GM18498 (cell line): ENCODE measurements around the gene RAD1.

Source experiments
- ATAC-seq: cut with Tn5 transposase; IDR thresholded peaks from one replicate; pipeline ENCODE4 v1.9.1; 2021; ENCODE audit warnings: mild to moderate bottlenecking, moderate library complexity; ENCODE audit not compliant: unreplicated experiment

The RAD1 gene

GRCh38 chr5:34918025-34918424 lies 2.7 kb upstream of the RAD1 start:
- no peak for ATAC-seq

- no peak for ATAC-seq
Observed at GRCh38 chr5:34916518-34916917, 1.2 kb upstream of the RAD1 start.

- ATAC-seq = peak; percentile 23
Observed at GRCh38 chr5:34915856-34916192, 520 bp upstream of the RAD1 start.

DNA sequence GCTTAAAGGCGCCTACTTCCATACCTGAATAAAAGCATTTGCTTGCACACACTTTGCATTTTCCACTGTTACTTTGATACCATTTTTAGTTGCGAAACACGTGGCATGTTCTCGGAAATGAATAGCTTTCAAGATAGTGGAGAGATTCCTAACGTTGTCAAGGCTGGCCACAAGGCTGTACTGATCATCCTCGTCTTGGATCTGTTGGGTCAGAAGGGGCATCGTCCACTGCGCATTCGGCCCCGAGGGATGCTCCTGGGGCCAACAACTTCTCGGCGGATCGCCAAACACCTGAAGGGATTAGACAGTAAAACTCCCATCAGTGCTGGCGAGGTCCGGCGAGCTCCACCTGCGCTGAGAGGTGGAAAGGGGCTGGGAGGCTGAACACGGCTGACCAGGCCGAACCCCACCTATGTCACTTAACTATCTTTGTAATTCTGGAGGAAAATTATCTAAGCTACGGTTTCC lies 599 bp downstream of the RAD1 start:
- ATAC-seq = peak; percentile 21

GRCh38 chr5:34913072-34913471 lies 2.2 kb downstream of the RAD1 start:
- ATAC-seq = no peak

DNA sequence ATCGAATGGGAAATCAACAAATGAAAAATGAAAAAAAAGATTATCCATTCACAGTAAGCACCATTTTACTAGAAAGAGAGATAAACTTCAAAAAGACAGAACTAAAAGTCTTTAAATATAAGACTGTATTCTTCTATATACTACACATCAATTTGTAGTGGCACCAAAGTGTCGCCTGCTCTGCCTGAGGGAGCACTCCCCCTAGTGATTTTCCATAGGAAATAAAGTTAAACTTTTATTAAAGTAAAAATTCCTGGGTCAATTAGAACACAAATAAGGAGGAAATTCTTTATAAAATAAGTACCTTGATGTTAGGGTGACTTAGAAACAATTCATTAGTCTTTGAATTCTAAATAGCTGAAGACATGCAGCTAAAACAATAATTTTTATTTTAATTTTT lies 9.7 kb downstream of the RAD1 start:
- ATAC-seq = no peak

GRCh38 chr5:34903260-34903659 lies 12.0 kb downstream of the RAD1 start:
- ATAC-seq = no peak

DNA sequence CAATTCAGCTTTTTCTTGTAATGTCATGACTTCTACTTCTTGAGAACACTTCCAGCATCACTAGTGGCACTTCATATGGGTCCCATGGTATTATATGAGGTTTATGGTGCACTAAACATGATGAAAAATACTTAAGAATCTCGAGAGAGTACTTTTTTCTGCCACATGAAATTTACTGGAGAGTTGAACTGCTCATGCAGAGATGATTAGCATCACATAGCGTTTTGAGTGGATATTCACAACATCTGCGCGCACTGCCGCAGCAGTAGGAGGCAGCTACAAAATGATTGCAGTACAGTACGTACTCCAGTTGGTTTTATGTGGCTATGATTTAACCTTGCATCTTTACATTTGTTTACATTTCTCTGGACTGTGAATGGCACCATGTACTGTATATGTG lies 14.7 kb downstream of the RAD1 start:
- ATAC-seq = no peak

DNA sequence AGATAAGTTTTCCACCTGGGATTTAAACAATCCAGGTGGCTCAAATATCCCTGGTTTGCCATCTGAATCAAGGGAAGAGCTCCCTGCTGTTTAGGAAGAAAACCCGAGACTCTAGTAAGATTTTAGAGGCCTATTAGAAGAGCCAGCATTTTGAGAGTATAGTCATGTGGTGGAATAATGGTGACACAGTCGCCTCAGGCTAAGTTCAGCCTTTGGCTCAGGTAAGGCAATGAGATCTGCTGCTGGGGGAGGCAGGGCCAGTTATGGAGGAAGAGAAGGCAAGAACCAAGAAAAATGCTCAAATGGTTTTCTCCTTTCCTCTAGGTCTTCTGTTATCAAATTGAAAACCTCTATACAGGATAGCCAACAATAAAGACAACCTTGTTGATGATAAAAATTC lies 16.2 kb downstream of the RAD1 start:
- ATAC-seq = no peak

- ATAC-seq = peak; percentile 91
Observed at GRCh38 chr5:34898258-34898895, 16.9 kb downstream of the RAD1 start.

GRCh38 chr5:34897646-34898045 lies 17.7 kb downstream of the RAD1 start:
- ATAC-seq = no peak

DNA sequence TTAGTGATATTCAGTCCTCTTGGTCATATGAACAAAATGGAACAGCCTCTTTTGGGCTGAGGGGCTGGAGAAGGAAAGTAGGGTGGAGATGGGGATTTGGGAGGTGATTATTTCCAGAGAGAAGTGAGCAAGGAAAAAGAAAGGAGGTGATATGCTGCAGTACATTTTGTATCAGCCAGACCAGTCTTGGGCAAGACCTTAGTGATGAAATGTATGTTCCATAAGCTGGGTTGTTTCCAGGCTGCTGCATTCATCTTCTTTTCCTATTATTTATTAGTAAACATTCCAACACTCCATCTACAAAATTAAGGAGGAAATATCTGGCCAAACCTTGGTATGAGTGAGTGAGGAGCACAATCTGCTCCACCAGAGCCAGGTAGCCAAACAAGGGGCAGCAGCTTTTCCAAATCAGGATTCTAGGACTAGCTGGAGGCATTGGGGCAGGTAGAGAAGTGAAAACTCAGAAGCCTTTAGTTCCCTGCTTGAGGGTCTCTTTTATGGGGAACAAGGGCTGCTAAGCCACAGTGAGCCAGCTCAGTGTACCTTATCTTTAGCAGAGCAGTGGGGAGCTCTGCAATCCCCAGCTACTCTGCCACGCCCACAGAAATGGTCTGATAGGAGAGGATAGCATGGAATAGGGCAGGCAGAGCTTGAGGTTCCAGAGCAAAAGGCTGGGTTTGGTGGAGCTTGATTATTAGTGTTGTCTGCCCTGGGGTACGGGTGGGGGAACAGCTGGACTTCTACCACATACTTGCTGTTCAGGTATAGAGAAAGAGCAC lies 19.5 kb downstream of the RAD1 start:
- no peak for ATAC-seq

GRCh38 chr5:34894716-34895115 lies 20.6 kb downstream of the RAD1 start:
- no peak for ATAC-seq

DNA sequence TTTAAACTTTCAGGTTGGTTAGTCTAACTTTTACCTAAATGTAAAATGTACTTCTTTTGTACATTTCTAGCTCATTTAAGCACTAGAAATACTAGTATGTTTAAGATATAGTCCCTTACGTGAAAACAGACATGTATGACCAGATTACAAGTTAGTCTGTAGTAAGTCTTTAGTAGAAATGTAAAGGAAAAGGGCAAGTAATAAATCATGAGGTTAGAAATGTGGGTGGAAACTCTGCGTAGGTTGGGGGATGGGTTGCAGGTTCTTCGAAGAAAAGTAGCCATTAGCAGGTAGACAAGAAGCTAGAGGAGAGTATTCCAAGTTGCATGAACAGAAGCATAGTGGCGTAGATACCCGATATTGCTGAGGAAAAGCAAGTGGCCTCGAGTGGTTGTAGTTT lies 22.9 kb downstream of the RAD1 start:
- no peak for ATAC-seq

DNA sequence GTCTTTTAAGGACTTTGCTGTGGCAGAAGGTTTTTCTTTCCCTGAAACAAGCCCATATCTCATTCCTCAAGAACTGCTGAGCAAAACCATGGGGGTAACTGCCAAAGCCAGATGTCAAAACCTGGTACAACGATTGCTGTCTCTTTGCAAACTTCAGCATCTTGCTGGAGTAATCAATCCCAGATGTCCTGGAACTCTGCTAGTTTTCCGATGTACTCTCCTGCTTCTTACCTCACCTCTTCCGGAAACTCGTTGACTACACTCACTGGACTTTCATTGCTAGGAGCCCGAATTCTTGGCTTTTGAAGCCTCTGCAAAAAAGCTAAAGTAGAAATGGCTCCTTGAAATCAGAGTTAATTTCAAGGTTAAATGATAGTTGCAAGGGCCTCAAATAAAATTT lies 23.3 kb downstream of the RAD1 start:
- no peak for ATAC-seq

GRCh38 chr5:34889394-34889793 lies 25.9 kb downstream of the RAD1 start:
- no peak for ATAC-seq

DNA sequence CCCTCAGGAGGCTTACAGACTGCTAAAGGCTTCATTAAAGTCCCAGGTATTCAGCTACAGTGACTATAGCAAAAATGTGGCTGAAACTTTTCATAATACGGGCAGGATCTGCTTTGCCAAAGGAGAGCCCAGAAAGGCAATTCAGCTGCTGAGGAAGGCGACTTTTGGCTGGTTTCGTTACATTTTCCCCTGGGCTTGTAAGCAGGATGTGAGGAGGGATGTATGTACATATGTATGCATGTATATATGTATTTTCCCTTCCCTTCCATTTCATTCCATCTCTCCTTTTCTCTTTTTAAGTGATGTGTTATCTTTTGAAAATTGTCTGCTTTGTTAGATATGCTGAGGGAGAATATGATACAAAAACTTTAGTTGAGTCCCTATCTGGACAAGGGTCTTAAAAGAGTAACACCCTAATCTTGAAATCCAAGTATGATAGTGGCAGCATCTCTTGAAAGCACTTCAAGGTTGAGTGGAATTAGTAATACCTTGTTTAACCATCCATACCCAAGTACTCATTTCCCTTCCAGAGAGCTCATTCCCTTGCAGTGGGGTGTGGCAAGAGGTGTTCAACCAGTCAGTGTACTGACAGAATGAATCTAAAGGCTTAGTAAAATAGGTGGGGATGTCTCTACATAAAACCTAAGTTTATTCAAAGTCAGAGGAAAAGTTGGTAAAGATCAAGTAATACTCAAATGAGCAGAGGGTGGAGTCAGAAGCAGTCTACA lies 28.7 kb downstream of the RAD1 start:
- no peak for ATAC-seq

DNA sequence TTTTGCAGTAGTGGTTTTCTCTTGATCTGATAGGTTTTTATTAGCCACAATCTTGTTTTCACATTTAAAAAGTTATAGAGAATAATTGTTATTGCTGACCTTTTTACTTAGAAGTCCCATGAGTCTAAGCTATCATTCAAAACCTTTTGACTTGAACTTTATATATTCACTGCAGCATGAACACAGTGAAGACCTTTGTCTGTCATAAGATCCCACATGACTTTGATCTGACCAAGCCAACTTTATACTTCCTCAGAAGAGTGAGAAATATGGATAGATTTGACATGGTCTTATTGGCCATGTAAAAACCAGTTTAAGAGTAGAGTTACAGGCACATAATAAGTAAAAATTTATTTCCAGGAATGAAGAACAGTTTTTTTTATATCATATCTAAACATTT lies 34.1 kb downstream of the RAD1 start:
- no peak for ATAC-seq

- ATAC-seq = no peak
Observed at GRCh38 chr5:34876275-34876674, 39.0 kb downstream of the RAD1 start.

DNA sequence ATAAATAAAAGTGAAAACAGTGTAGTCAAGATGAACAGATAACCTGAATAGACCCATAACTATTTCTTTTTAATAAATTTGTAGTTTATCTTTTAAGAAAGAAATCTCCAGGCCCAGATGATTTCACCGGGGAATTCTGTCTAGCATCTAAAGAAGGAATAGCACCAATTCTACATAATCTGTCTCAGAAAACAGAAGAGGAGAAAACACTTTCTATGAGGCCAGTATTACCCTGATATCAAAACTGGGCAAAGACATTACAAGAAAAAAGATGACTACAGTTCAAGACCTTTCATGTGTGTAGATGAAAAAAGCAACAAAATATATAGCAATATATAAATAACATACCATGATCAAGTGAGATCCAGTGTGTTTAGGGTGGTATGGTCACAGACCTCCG lies 44.9 kb downstream of the RAD1 start:
- ATAC-seq = no peak

DNA sequence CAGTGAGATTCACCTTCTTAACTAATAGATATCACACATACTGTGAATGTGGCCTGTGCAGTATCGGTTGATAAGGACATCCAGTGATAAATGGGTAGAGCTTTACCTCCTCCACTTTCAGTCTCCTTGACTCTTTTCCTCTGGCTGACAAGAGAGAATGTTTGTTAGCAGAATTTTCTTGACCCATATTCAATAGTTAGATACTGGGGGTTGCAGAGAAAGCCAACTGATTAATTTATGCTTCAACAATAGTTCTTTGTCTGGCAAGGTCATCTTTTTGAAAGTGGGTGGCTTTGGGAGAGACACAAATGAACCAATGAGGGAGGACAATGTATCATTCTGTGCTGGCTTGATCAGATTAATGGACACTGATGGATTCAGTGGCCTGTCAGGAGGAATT lies 46.0 kb downstream of the RAD1 start:
- ATAC-seq = no peak

DNA sequence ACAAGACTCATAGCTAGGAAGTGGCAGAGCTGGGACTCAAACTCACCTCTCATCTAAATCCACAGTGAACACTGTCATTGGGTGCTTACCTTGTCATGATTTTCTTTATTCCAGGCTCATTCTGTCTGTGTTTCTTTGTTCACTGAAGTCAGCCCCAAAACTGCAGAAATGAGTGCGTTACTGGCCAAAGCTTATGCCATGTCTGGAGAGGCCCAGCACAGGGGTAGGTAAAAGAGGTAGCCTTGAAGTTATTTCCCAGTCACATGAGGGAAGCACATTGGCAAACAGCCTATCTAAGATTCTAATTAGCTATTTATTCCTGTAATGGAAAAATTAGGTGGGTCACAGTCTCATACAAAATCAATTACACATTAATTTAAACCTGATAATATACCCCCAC lies 46.5 kb downstream of the RAD1 start:
- no peak for ATAC-seq
